ENCODE results near the gene KAT2B. TPM values are rescaled to one million over a fixed set of nuclear protein-coding genes. Genes with fewer than 3 reads are reported as not detected.
A peak's percentile ranks its signal among the peaks of the same experiment; 100 is the strongest.

KAT2B gene
- total and polyA plus RNA-seq, 4 experiments from 2014 or later, result 4.3 to 85.9 (median 46.4) TPM

DNA sequence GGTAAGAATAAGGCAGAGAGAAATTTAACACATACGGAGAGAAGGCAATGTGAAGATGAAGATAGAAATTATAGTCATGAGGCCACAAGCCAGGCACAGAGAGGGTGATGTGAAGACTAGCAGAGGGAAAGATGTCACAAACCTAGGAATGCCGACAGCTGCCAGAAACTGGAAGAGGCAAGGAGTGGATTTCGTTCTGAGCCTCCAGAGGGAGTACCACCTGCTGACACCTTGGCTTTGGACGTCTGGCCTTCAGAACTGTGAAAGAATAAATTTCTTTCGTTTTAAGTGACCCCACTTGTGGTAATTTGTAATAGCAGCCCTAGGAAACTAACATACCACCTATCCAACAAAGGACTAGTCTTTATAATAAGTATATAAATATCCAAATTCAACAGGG is 150.7 kb downstream of the KAT2B start:
- intact Hi-C loops (cut with micrococcal nuclease), result no loop called here
- Mint-ChIP-seq H3K9me3 (no peaks in the 10 kb centered on the region), H3K27me3 (no peaks in the 10 kb centered on the region), H3K36me3 (no peaks in the 10 kb centered on the region), H3K4me3 (no peak overlapping the region), H3K27ac (peak overlapping the region in 3 of 7 donors; percentile 26 to 56 (median 54)), H3K4me1 (peaks cover 0 to 3% (median under 1%) of the 10 kb centered on the region in 4 donors)
- Histone ChIP-seq H3K4me3 (ENCODE audit: low read length in 2 of 2) (no peak overlapping the region), H3K9me3 (ENCODE audit: control insufficient read depth in 1 of 2, low read length in 2 of 2) (no peaks in the 10 kb centered on the region), H3K4me1 (ENCODE audit: insufficient read depth, low read length) (peaks cover 16% of the 10 kb centered on the region), H3K27ac (ENCODE audit: low read depth, low read length) (no peak overlapping the region), H3K27me3 (ENCODE audit: insufficient read depth, low read length) (no peaks in the 10 kb centered on the region), H3K36me3 (ENCODE audit: insufficient read depth, low read length) (no peaks in the 10 kb centered on the region)
- CTCF ChIA-PET (ENCODE audit: partially characterized antibody), result interaction anchor here (0.8 kb wide), 1 partner anchor 151 kb away, joined by 5 read pairs; no protein-coding TSS in a partner anchor
- POLR2A ChIA-PET (ENCODE audit: partially characterized antibody), result no interaction called here
- no peak for DNase-seq

- no peaks in the 10 kb centered on the region for H3K9me3 ChIP-seq (ENCODE audit: control insufficient read depth in 1 of 2, low read length in 2 of 2)
- peak overlapping the region in 1 of 7 donors; percentile 18 for H3K27ac Mint-ChIP-seq
- CTCF ChIA-PET (ENCODE audit: partially characterized antibody), result no interaction called here
- no peak overlapping the region for H3K4me3 Mint-ChIP-seq
- peaks cover 10% of the 10 kb centered on the region for H3K4me1 ChIP-seq (ENCODE audit: insufficient read depth, low read length)
- no peaks in the 10 kb centered on the region for H3K36me3 ChIP-seq (ENCODE audit: insufficient read depth, low read length)
- H3K27ac ChIP-seq (ENCODE audit: low read depth, low read length), result no peak overlapping the region
- peaks cover 5 to 7% (median 6%) of the 10 kb centered on the region in 4 donors for H3K4me1 Mint-ChIP-seq
- intact Hi-C loops (cut with micrococcal nuclease), result no loop called here
- H3K9me3 Mint-ChIP-seq, result no peaks in the 10 kb centered on the region
- DNase-seq, result no peak
- no peaks in the 10 kb centered on the region for H3K36me3 Mint-ChIP-seq
- H3K27me3 ChIP-seq (ENCODE audit: insufficient read depth, low read length), result no peaks in the 10 kb centered on the region
- no peak overlapping the region for H3K4me3 ChIP-seq (ENCODE audit: low read length in 2 of 2)
- no peaks in the 10 kb centered on the region for H3K27me3 Mint-ChIP-seq
- POLR2A ChIA-PET (ENCODE audit: partially characterized antibody), result no interaction called here
These were observed 154.7 kb downstream of the KAT2B start for GRCh38 chr3:20194793-20195460.

DNA sequence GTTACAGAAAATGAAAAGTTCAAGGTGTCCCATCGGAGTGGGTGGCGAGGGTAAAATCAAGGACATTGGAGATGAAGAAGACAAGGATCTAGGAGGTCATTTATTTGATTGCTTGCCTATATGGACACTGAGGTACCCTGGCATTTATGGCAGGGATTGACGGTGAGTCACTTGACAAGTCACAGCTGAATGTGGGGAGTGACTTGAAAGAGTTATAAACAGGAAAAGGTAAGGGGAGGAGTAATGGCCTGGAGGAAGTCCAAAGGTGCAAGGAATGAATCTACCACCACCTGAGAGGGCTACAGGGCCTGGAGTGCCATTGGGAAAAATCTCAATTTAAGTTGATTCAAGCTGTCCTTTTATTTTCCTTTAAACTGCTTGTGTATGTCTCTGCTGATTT is 157.5 kb downstream of the KAT2B start:
- Mint-ChIP-seq H3K27ac (peak overlapping the region in 4 of 7 donors; percentile 2 to 77 (median 8)), H3K4me1 (peaks cover 7 to 12% (median 9%) of the 10 kb centered on the region in 4 donors), H3K4me3 (peak overlapping the region in 4 of 8 donors; percentile 8 to 58 (median 24)), H3K9me3 (no peaks in the 10 kb centered on the region), H3K36me3 (no peaks in the 10 kb centered on the region), H3K27me3 (no peaks in the 10 kb centered on the region)
- Histone ChIP-seq H3K9me3 (ENCODE audit: control insufficient read depth in 1 of 2, low read length in 2 of 2) (no peaks in the 10 kb centered on the region), H3K27me3 (ENCODE audit: insufficient read depth, low read length) (no peaks in the 10 kb centered on the region), H3K4me3 (ENCODE audit: low read length in 2 of 2) (no peak overlapping the region), H3K27ac (ENCODE audit: low read depth, low read length) (no peak overlapping the region), H3K36me3 (ENCODE audit: insufficient read depth, low read length) (no peaks in the 10 kb centered on the region), H3K4me1 (ENCODE audit: insufficient read depth, low read length) (peaks cover 10% of the 10 kb centered on the region)
- POLR2A ChIA-PET (ENCODE audit: partially characterized antibody), result interaction anchor here (0.8 kb wide), 1 partner anchor 11 kb away, joined by 3 read pairs; the partner anchor contains the start of gene SGO1
- no peak for DNase-seq
- intact Hi-C loops (cut with micrococcal nuclease), result no loop called here
- CTCF ChIA-PET (ENCODE audit: partially characterized antibody), result interaction anchor here (1.6 kb wide), 1 partner anchor 331 kb away, joined by 3 read pairs; no protein-coding TSS in a partner anchor

- Mint-ChIP-seq H3K4me3 (no peak overlapping the region), H3K27me3 (no peaks in the 10 kb centered on the region), H3K27ac (no peak overlapping the region), H3K9me3 (peaks cover 0 to 9% (median 4%) of the 10 kb centered on the region in 8 donors), H3K36me3 (peaks cover 0 to 6% of the 10 kb centered on the region in 2 donors), H3K4me1 (peaks cover 7 to 12% (median 9%) of the 10 kb centered on the region in 4 donors)
- no peak for DNase-seq
- Histone ChIP-seq H3K27me3 (ENCODE audit: insufficient read depth, low read length) (no peaks in the 10 kb centered on the region), H3K4me1 (ENCODE audit: insufficient read depth, low read length) (peaks cover 10% of the 10 kb centered on the region), H3K9me3 (ENCODE audit: control insufficient read depth in 1 of 2, low read length in 2 of 2) (no peaks in the 10 kb centered on the region), H3K36me3 (ENCODE audit: insufficient read depth, low read length) (no peaks in the 10 kb centered on the region), H3K27ac (ENCODE audit: low read depth, low read length) (no peak overlapping the region), H3K4me3 (ENCODE audit: low read length in 2 of 2) (no peak overlapping the region)
- intact Hi-C loops (cut with micrococcal nuclease), result no loop called here
- ChIA-PET POLR2A (ENCODE audit: partially characterized antibody) (no interaction called here), CTCF (ENCODE audit: partially characterized antibody) (interaction anchor here (0.7 kb wide), 1 partner anchor 15 kb away, joined by 3 read pairs; the partner anchor contains the start of gene SGO1)
These were observed 160.9 kb downstream of the KAT2B start for GRCh38 chr3:20201143-20201542.

Small RNAs within 50 kb of the gene (microRNA-seq; reads per million reads assigned to microRNA genes)
- not detected for gene MIR3135A (ENCODE audit: borderline microRNAs expressed, borderline number of aligned reads, borderline replicate concordance)

Other genes with a start within 250 kb of the KAT2B start
- gene EFHB, start 106.2 kb upstream of the KAT2B start, total RNA-seq, result 1 to 10 TPM in 1 of 2 experiments, not detected in 1; 1.5 TPM
- gene EFHB, start 106.2 kb upstream of the KAT2B start, polyA plus RNA-seq, result not detected
- 10 to 100 TPM; 57.0 to 57.1 TPM for gene RAB5A, start 93.3 kb upstream of the KAT2B start, total RNA-seq
- 10 to 100 TPM; 44.3 to 49.7 TPM for gene RAB5A, start 93.3 kb upstream of the KAT2B start, polyA plus RNA-seq
- gene PP2D1, start 28.2 kb upstream of the KAT2B start, total RNA-seq, result not detected
- under 1 TPM; 0.40 to 0.46 TPM for gene PP2D1, start 28.2 kb upstream of the KAT2B start, polyA plus RNA-seq
- under 1 TPM; 0.38 to 0.55 TPM for gene SGO1, start 145.8 kb downstream of the KAT2B start, total RNA-seq
- under 1 TPM; 0.50 to 0.59 TPM for gene SGO1, start 145.8 kb downstream of the KAT2B start, polyA plus RNA-seq